GM19351 (cell line): ENCODE data around the gene EHD3.

Experiments
- ATAC-seq: cut with Tn5 transposase; IDR thresholded peaks from one replicate; pipeline ENCODE4 v1.9.1; 2021; ENCODE audit warnings: mild to moderate bottlenecking, moderate library complexity; ENCODE audit not compliant: unreplicated experiment

EHD3 gene

DNA sequence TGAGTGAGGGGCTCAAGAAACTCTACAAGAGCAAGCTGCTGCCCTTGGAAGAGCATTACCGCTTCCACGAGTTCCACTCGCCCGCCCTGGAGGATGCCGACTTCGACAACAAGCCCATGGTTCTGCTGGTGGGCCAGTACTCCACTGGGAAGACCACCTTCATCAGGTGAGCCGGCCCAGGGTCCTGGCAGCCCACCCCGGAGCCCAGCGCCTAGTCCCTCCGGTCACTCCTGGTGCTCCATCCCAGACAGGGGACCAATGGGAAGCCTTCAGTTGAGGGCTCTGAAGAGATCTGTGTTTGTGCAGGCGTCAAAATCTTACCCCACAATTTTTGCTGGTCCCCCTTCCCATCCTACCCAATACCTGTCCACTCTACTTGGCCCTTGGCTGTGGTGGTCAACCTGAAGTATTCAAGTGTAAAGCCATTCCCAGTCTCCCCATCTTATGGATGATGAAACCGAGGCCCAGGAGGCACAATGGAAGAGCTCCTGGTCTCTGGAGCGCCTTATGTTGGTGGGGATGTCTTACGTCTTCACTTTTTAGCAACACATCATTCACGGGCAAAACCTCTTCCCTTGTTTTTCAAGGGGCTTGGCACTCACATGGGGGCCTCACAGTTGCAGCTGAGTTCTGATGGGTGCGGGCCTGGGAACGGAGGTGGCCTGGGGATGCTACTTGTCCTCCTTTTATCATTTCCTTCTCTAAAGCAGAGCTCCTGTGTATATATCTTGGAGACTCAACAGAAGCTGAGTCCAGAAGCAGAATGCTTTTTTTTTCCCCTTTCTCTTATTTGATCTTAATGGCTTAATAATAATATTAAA is 941 bp downstream of the EHD3 start:
- ATAC-seq = no peak

- ATAC-seq = no peak
Measured at GRCh38 chr2:31235504-31235902, 1.6 kb downstream of the EHD3 start.

DNA sequence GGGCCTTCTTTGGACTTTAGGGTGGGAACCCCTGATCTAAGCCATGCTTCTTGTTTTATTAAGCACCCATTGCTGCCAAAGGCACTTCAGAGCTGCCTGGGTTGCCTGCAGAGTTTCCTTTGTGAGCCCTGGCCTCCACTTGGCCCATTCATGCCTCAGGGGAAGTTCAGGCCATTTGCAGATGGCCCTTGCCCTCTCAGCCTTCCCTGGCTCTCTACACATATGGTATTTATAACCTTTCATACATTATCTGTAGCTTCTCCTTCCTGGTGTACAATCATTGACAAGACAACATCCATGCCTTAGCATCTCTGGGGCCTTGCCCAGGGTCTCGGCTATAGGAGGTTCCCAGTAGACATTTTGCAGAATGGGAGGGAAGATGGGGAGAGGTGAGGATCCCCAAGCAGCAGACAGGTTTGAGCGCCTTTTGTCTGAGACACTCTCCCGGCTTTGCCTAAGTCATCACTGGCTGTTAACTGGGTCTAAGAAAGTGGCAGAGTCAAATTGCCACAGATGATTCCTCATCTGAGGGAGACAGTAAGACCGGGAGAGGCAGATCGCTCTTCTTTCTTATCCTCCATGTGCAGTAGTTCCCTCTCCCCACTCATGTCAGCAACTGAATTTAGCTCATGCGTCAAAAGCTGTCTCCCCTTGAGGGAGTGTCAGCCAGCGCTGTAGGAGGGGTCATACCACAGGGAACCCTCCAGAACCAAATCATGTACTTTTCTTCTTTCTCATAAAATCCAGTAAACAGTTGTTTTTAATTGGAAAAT is 2.7 kb downstream of the EHD3 start:
- ATAC-seq = no peak

GRCh38 chr2:31237348-31238017 is 3.5 kb downstream of the EHD3 start:
- ATAC-seq = no peak

DNA sequence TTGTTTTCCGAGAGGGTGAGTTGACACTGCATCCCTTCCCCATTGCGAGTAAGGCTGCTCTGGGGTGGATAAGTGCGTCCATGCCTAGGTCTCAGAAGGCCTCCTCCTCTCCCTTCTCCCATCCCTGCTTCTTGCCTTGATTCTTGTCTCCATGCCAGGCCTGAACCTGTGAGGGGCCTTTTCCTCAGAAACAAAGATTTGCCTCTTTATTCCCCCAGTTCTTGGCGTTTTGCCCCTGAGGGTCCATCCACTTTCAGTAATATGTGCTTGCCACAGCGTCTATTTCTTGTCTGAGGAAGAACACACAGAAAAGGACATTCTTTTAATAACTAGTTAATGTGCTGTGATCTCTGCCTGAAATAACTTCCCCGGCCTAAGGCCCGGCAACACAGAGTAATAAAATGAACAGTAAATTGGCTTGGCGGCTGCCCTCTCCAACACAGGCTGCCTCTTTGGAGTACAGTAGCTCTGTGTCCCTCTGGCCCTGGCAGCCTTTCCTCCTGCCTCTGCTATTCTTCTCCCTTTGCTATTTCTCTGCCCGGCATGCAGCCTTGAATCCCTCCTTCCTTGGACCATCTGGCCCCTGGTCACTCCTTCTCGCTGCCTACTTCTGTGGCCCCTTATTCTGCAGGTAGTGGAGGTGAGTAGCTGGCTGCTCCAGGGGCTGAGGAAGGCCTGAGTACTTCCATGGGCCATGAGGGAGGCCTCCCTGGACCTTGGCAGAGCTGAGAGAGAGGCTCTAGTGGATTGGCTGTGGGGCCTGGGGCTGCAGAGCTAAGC is 4.4 kb downstream of the EHD3 start:
- no peak for ATAC-seq

GRCh38 chr2:31238906-31239592 is 5.1 kb downstream of the EHD3 start:
- no peak for ATAC-seq

DNA sequence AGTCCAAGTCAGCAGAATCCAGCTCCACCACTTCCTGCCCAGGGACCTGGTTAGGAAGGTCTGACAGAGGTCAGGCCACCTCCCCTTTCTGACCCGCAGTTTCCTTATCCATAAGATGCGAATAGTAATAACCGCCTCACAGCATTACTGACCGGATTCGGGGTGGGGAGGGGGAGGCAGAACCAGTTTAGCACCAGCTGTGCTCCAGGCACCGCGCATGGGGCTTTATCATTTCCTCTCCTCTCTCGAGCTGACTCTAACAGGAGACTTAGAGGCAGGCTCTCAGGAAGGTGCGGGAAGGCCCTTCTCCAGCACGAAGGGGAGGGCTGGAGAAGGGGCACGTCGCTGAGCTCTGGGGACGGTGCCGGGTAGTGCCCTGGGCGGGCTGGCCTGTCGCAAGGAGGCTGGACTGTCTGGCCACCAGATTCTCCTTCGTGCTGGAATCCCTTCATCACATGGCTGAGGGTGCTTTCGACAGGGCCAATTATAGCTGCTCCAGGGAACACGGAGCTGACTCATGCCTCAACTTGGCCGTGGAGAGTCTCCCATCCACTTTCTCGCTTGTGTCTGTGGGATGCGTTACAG is 5.7 kb downstream of the EHD3 start:
- ATAC-seq = no peak

GRCh38 chr2:31240381-31241365 is 6.7 kb downstream of the EHD3 start:
- no peak for ATAC-seq

DNA sequence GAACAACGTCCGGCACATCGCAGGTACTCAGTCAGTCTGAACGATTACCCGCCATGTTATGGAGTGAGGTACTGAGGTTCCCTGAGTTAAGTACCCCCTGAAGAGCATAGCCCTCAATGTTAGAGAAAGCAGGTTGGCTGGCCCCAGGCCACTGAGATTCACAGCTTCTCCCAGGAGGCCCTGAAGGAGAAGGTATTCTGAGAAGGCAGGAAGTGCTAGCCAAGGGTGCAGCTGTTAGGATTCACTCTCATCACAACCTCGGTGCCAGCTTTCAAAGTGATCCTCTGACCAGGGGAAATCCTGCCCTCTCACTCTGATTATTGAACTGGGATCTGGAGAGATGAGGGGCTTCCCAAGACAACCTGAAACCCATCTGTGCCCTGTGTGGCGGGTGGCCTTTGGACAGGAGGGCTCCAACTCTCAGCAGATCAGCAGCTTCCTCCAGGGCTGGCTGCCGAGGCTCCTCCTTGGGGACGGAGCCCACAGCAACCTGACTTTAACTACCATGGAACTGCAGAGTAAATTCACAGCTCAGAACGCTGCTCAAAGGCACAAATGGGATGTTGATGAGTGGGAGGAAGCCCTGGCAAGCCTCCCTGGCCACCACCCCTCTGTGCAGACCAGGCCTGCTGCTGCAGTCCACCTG is 7.8 kb downstream of the EHD3 start:
- no peak for ATAC-seq

DNA sequence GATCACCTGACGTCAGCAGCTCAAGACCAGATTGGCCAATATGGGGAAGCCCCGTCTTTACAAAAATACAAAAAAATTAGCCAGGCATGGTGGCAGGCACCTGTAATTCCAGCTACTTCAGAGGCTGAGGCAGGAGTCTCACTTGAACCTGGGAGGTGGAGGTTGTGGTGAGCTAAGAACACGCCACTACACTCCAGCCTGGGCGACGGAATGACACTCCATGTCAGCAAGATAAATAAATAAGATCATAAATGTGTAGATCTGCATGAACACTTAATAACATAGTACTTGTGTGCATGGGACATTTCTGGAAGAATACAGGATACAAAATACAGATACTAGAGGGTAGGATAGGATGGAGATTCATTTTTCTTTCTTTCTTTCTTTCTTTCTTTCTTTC is 9.1 kb downstream of the EHD3 start:
- no peak for ATAC-seq

DNA sequence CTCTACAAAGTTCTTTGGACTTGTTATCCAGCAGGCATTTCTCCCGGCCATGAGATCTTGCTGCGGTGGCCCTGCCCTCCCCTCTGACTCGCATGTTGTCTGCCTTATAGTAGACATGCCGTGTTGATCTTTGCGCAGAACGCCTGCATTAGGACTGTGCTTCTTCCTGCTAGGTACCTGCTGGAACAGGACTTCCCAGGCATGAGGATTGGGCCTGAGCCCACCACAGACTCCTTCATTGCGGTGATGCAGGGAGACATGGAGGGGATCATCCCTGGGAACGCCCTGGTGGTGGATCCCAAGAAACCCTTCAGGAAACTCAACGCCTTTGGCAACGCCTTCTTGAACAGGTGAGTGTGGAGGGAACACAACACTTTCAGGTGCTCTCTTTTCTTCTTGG is 10.1 kb downstream of the EHD3 start:
- ATAC-seq = no peak

- no peak for ATAC-seq
Measured at GRCh38 chr2:31246184-31246852, 12.4 kb downstream of the EHD3 start.

DNA sequence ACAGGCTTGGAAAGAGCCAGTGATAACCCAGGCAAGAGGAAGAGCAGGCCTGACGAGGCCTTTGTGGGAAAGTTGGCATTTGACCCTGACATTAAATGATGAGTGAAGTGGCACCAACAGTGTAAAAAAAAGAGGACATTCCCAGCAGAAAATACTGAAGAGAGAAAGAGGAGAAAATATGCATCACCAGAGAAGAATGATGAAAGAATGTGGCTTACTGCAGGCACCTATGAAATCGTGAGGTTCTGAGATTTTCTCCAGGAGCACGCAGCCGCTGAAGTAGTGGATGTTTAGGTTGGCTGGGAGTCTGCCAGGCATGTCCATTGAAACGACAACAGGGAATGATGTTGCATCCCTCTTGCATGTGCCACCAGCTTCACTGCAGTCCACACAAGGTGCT is 13.8 kb downstream of the EHD3 start:
- no peak for ATAC-seq

- ATAC-seq = no peak
Measured at GRCh38 chr2:31248139-31248538, 14.2 kb downstream of the EHD3 start.

DNA sequence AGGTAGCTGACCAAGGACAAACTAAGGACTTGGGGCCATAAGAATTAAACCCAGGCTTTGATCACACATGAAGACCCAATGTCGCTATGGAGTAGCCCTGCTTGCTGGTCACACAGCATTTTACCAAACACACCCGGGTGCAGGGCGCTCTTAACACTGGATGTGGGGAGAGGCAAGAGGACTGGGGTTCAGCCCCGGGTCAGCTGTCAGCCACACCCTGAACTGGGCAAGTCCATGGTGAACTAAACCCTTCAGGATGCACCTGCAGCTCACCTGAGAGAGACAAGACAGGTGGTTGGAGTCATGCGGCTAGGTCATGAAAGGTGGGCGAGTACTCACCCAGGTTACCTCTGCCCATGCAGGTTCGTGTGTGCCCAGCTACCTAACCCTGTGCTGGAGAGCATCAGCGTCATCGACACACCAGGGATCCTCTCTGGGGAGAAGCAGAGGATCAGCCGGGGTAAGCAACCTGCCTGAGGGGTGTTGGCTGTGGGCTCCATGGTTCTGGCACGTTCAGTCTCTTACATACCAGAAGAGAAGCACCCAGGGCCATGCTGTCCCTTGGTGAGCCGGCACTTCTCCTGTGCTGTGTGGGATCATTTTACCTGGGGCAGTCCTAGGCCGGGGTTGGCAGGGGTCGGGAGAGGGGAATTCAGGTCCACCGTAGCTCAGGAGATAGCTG is 15.2 kb downstream of the EHD3 start:
- no peak for ATAC-seq

DNA sequence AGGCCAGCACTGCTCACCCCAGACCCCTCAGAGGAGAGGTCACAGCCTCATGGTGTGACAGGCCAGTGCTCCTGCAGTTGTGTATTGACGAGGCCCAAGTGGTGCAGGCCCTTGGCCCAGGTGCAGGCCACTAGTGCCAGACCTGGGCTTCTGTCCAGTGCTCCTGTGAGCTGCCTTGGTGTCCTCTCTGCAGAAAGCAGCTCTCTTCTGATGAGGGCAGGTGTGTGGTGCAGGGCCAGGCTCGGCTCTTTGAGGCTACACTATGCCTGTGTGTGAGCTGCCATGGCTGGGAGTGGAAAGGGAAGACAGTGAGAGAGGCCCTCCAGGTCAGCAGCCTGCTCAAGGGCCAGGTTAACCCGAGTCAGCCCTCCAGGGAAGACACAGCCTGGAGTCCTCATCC is 17.1 kb downstream of the EHD3 start:
- ATAC-seq = no peak

DNA sequence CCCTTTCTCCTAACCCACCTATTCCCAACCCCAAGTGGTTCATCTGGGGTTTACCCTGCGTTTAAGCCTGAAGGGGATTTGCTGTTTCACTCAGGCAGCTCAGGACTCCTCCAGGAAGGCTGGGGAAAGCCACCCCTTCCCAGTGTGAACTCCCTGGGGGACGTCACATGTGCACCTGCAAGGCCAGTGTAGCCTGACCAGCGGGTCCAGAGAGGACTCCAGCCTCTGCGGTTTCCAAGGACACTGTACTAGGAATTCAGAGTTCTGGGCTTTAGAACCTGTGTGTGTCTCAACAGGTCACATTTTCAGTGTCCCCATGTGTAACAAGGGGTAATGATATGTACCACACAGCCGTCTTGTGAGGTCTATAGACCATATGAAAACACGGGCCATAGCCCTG is 17.9 kb downstream of the EHD3 start:
- no peak for ATAC-seq
